PC-3 (cell line): ENCODE results near the gene GRPEL2. TPM values are rescaled to one million over a fixed set of nuclear protein-coding genes. Genes with fewer than 3 reads are reported as not detected.

Source experiments
- ATAC-seq: fragments of 200-7000 bp; cut with Tn5 transposase; 2 replicates; pipeline ENCODE4 v1.9.1; 2020; ENCODE audit warnings: mild to moderate bottlenecking, moderate library complexity
- BruUV-seq: library from RNA; stranded (reverse); fragments of 400-500 nt; replicated peaks from 2 replicates; lab custom pipeline; 2021; lab: Mats Ljungman, UMichigan
- CTCF ChIA-PET: fragments of 300-600 bp; sonication (Branson Sonifier 250); formaldehyde crosslinking; loops from one replicate; lab custom pipeline; 2022; ENCODE audit warnings: antibody characterized with exemption; lab: Charles Lee
- POLR2A ChIA-PET: fragments of 300-600 bp; sonication (Branson Sonifier 250); formaldehyde crosslinking; loops from one replicate; lab custom pipeline; 2022; ENCODE audit warnings: antibody characterized with exemption; ENCODE audit not compliant: unreplicated experiment; lab: Charles Lee
- DNase-seq: peaks from one replicate; pipeline ENCODE4 v3.0.0-alpha.2; 2015
- H2AFZ ChIP-seq: fragments of 300-600 bp; sonication (generic); 2 replicates; pipeline ENCODE4 v1.6.0; 2016; ENCODE audit warnings: antibody characterized with exemption, low read length
- H3F3A ChIP-seq: fragments of 300-600 bp; sonication (generic); one replicate; pipeline ENCODE4 v1.6.0; 2017; ENCODE audit warnings: antibody characterized with exemption, low read length, control low read depth, mild to moderate bottlenecking; ENCODE audit not compliant: unreplicated experiment
- H3K27ac ChIP-seq: fragments of 300-600 bp; sonication (generic); 2 replicates; pipeline ENCODE4 v1.5.1; 2016; ENCODE audit warnings: mild to moderate bottlenecking, low read length
- H3K27me3 ChIP-seq: fragments of 300-600 bp; sonication (generic); 2 replicates; pipeline ENCODE4 v1.6.1; 2016; ENCODE audit warnings: low read length, mixed read lengths
- H3K36me3 ChIP-seq: fragments of 300-600 bp; sonication (generic); 2 replicates; pipeline ENCODE4 v1.6.1; 2016; ENCODE audit warnings: low read depth, mixed run types, low read length, mixed read lengths
- H3K4me1 ChIP-seq: fragments of 300-600 bp; sonication (generic); 2 replicates; pipeline ENCODE4 v1.5.1; 2016; ENCODE audit warnings: low read length; ENCODE audit not compliant: insufficient read depth
- H3K4me2 ChIP-seq: fragments of 300-600 bp; sonication (generic); 2 replicates; pipeline ENCODE4 v1.6.0; 2016; ENCODE audit warnings: low read length
- H3K4me3 ChIP-seq: fragments of 300-600 bp; sonication (generic); 2 replicates; pipeline ENCODE4 v1.5.1; 2016; ENCODE audit warnings: mild to moderate bottlenecking, low read length, mixed read lengths
- H3K79me2 ChIP-seq: fragments of 300-600 bp; sonication (generic); 2 replicates; pipeline ENCODE4 v1.6.1; 2017; ENCODE audit warnings: low read length, mixed read lengths
- H3K9ac ChIP-seq: fragments of 300-600 bp; sonication (generic); 2 replicates; pipeline ENCODE4 v1.6.0; 2016; ENCODE audit warnings: mild to moderate bottlenecking, low read length
- H3K9me2 ChIP-seq: fragments of 300-600 bp; sonication (generic); replicated peaks from 2 replicates; pipeline ENCODE4 v1.6.1; 2016; ENCODE audit warnings: mixed run types, low read length, mixed read lengths
- H3K9me3 ChIP-seq: fragments of 300-600 bp; sonication (generic); 2 replicates; pipeline ENCODE4 v1.6.1; 2016; ENCODE audit warnings: low read length, mixed read lengths
- H4K20me1 ChIP-seq: fragments of 300-600 bp; sonication (generic); 2 replicates; pipeline ENCODE4 v1.6.1; 2016; ENCODE audit warnings: low read length, mixed read lengths
- CTCF ChIP-seq: fragments of 300-600 bp; sonication (generic); conservative IDR thresholded peaks from 2 replicates; pipeline ENCODE4 v1.5.1; 2017; ENCODE audit warnings: antibody characterized with exemption, low read depth, mild to moderate bottlenecking, low read length
- EZH2 ChIP-seq: fragments of 300-600 bp; sonication (generic); IDR thresholded peaks from one replicate; pipeline ENCODE4 v1.6.1; 2017; ENCODE audit warnings: antibody characterized with exemption, mild to moderate bottlenecking, low read length; ENCODE audit not compliant: unreplicated experiment
- EZH2phosphoT487 ChIP-seq: fragments of 300-600 bp; sonication (generic); IDR thresholded peaks from 2 replicates; pipeline ENCODE4 v1.6.1; 2018; ENCODE audit warnings: mild to moderate bottlenecking, antibody characterized with exemption, low read length, borderline replicate concordance
- intact Hi-C: fragments of 100-400 bp; cut with micrococcal nuclease; formaldehyde crosslinking; loops from 2 replicates; pipeline ENCODE4 v1.9.0; 2023
- total RNA-seq: library from RNA; depleted of rRNA; stranded (reverse); fragments of >200 nt; gene quantifications from 2 replicates; pipeline ENCODE4 v1.2.3, GENCODE V29; 2014

The GRPEL2 gene
- total RNA-seq, 1 experiment from 2014 or later: 43.8 TPM

- POLR2A ChIA-PET: no interaction called here
- no TSS peak for BruUV-seq
Measured at GRCh38 chr5:149399775-149400174, 54.5 kb downstream of the GRPEL2 start.

GRCh38 chr5:149400304-149400703, 55.0 kb downstream of the GRPEL2 start:
- no peak for ATAC-seq
- H3K9ac ChIP-seq: no peak overlapping the region
- intact Hi-C loops: no loop called here
- H3K9me3 ChIP-seq: no peaks in the 10 kb centered on the region
- DNase-seq: no peak
- no TSS peak for BruUV-seq
- no peak overlapping the region for H3K27ac ChIP-seq
- H2AFZ ChIP-seq: no peak overlapping the region
- peaks cover 6% of the 10 kb centered on the region; the same call in 1 of the 2 replicates for H3K4me1 ChIP-seq
- H3F3A ChIP-seq: no peaks in the 10 kb centered on the region
- no peaks in the 10 kb centered on the region for H3K79me2 ChIP-seq
- CTCF ChIA-PET: no interaction called here
- no peak for TF ChIP-seq CTCF
- TF ChIP-seq EZH2phosphoT487: no peak
- TF ChIP-seq EZH2: no peak
- no peaks in the 10 kb centered on the region for H3K36me3 ChIP-seq
- no peaks in the 10 kb centered on the region for H3K9me2 ChIP-seq
- H3K4me3 ChIP-seq: no peak overlapping the region
- no peaks in the 10 kb centered on the region for H3K27me3 ChIP-seq
- POLR2A ChIA-PET: no interaction called here
- H4K20me1 ChIP-seq: no peaks in the 10 kb centered on the region
- no peak overlapping the region for H3K4me2 ChIP-seq

More at GRCh38 chr5:149399775-149400174, 54.5 kb downstream of the GRPEL2 start:
- Histone ChIP-seq H3F3A (no peaks in the 10 kb centered on the region), H2AFZ (no peak overlapping the region), H3K9me3 (no peaks in the 10 kb centered on the region), H4K20me1 (no peaks in the 10 kb centered on the region), H3K4me1 (peaks cover 6% of the 10 kb centered on the region; the same call in 1 of the 2 replicates), H3K27ac (no peak overlapping the region), H3K9me2 (no peaks in the 10 kb centered on the region), H3K27me3 (no peaks in the 10 kb centered on the region), H3K4me2 (no peak overlapping the region), H3K9ac (no peak overlapping the region), H3K79me2 (no peaks in the 10 kb centered on the region), H3K36me3 (no peaks in the 10 kb centered on the region), H3K4me3 (no peak overlapping the region)
- no peak for DNase-seq
- no peak for TF ChIP-seq EZH2phosphoT487
- TF ChIP-seq EZH2: no peak
- no peak for TF ChIP-seq CTCF
- intact Hi-C loops: no loop called here
- CTCF ChIA-PET: no interaction called here
- ATAC-seq: no peak

GRCh38 chr5:149401051-149401450, 55.8 kb downstream of the GRPEL2 start:
- H4K20me1 ChIP-seq: no peaks in the 10 kb centered on the region
- no TSS peak for BruUV-seq
- no peaks in the 10 kb centered on the region for H3K36me3 ChIP-seq
- H3K4me2 ChIP-seq: no peak overlapping the region
- no peaks in the 10 kb centered on the region for H3K9me2 ChIP-seq
- H3K27me3 ChIP-seq: no peaks in the 10 kb centered on the region
- peaks cover 6% of the 10 kb centered on the region; the same call in 1 of the 2 replicates for H3K4me1 ChIP-seq
- no peak overlapping the region for H3K4me3 ChIP-seq
- H3K9me3 ChIP-seq: no peaks in the 10 kb centered on the region
- DNase-seq (no peak), ATAC-seq (no peak)
- H3K27ac ChIP-seq: no peak overlapping the region
- CTCF ChIA-PET: no interaction called here
- POLR2A ChIA-PET: no interaction called here
- intact Hi-C loops: no loop called here
- H3K9ac ChIP-seq: no peak overlapping the region
- TF ChIP-seq EZH2: no peak
- no peak for TF ChIP-seq EZH2phosphoT487
- TF ChIP-seq CTCF: no peak
- no peak overlapping the region for H2AFZ ChIP-seq
- H3K79me2 ChIP-seq: no peaks in the 10 kb centered on the region
- no peaks in the 10 kb centered on the region for H3F3A ChIP-seq
